ENCODE measurements around the gene TBC1D10A.

The TBC1D10A gene

DNA sequence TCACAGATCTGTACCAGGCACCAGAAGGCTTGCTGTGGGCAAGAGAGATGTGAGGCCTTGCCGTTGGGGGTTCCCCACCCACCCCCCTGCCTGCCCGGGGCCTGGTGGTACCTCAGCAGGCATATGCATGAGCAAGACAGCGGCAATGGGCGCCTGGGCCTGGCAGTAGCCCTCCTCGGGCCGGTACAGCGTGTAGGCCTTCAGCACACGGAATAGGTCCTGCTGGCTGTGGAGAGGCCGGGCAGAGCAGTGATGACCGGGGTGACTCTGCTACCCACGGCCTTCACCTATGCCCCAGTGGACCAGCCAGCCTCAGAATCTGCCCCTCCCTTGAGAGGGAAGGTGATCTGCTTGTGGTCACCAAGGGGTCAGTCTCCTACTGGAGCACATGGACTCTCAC, 31.9 kb downstream of the TBC1D10A start:
- no peak overlapping the region for H3K27ac ChIP-seq (ENCODE audit: poor library complexity, severe bottlenecking)
- no peak overlapping the region for H3K4me3 ChIP-seq (ENCODE audit: severe bottlenecking)
- H3K36me3 ChIP-seq (ENCODE audit: low read depth) = peaks cover 34% of the 10 kb centered on the region
- no peak for DNase-seq (ENCODE audit: low spot score)
- no peak for TF ChIP-seq CTCF (IDR thresholded peaks at IDR 0.05; ENCODE audit: poor library complexity, severe bottlenecking)
- H3K4me1 ChIP-seq (ENCODE audit: insufficient read depth, poor library complexity, severe bottlenecking) = peaks cover 21% of the 10 kb centered on the region
- H3K9me3 ChIP-seq (ENCODE audit: severe bottlenecking) = no peaks in the 10 kb centered on the region
- no peak for ATAC-seq (ENCODE audit: low read depth)
- H3K27me3 ChIP-seq (ENCODE audit: insufficient read depth, poor library complexity, severe bottlenecking) = no peaks in the 10 kb centered on the region

GRCh38 chr22:30294066-30294465, 32.7 kb downstream of the TBC1D10A start:
- TF ChIP-seq CTCF (IDR thresholded peaks at IDR 0.05; ENCODE audit: poor library complexity, severe bottlenecking) = no peak
- Histone ChIP-seq H3K9me3 (ENCODE audit: severe bottlenecking) (no peaks in the 10 kb centered on the region), H3K4me3 (ENCODE audit: severe bottlenecking) (no peak overlapping the region), H3K36me3 (ENCODE audit: low read depth) (peaks cover 27% of the 10 kb centered on the region), H3K27me3 (ENCODE audit: insufficient read depth, poor library complexity, severe bottlenecking) (no peaks in the 10 kb centered on the region), H3K4me1 (ENCODE audit: insufficient read depth, poor library complexity, severe bottlenecking) (peaks cover 21% of the 10 kb centered on the region), H3K27ac (ENCODE audit: poor library complexity, severe bottlenecking) (no peak overlapping the region)
- ATAC-seq (ENCODE audit: low read depth) (no peak), DNase-seq (ENCODE audit: low spot score) (no peak)

DNA sequence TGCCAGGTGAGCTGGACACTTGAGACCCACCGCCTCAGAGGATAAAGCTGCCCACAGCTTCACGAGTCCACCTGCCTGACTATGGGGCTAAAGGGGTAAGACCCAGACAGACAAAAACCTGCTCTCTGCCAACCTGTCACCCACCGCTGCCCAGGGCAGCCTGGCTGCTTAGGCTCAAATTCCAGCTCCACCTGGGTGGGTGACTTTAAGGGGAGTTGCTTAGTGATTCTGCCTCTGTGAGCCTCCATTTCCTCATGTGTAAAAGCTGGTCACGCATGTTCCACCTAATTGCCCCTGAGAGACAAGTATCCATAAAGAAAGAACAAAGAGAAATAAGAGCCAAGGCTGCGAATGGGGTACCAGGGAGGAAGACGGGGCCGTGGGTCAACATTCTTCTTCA, 33.7 kb downstream of the TBC1D10A start:
- Histone ChIP-seq H3K9me3 (ENCODE audit: severe bottlenecking) (no peaks in the 10 kb centered on the region), H3K36me3 (ENCODE audit: low read depth) (peaks cover 24% of the 10 kb centered on the region), H3K4me3 (ENCODE audit: severe bottlenecking) (no peak overlapping the region), H3K4me1 (ENCODE audit: insufficient read depth, poor library complexity, severe bottlenecking) (peaks cover 22% of the 10 kb centered on the region), H3K27me3 (ENCODE audit: insufficient read depth, poor library complexity, severe bottlenecking) (no peaks in the 10 kb centered on the region), H3K27ac (ENCODE audit: poor library complexity, severe bottlenecking) (no peak overlapping the region)
- DNase-seq (ENCODE audit: low spot score) (no peak), ATAC-seq (ENCODE audit: low read depth) (no peak)
- no peak for TF ChIP-seq CTCF (IDR thresholded peaks at IDR 0.05; ENCODE audit: poor library complexity, severe bottlenecking)

- TF ChIP-seq CTCF (IDR thresholded peaks at IDR 0.05; ENCODE audit: poor library complexity, severe bottlenecking) = no peak
- Histone ChIP-seq H3K36me3 (ENCODE audit: low read depth) (peaks cover 17% of the 10 kb centered on the region), H3K27me3 (ENCODE audit: insufficient read depth, poor library complexity, severe bottlenecking) (no peaks in the 10 kb centered on the region), H3K4me1 (ENCODE audit: insufficient read depth, poor library complexity, severe bottlenecking) (peaks cover 22% of the 10 kb centered on the region), H3K27ac (ENCODE audit: poor library complexity, severe bottlenecking) (peak overlapping the region; percentile 79), H3K4me3 (ENCODE audit: severe bottlenecking) (no peak overlapping the region), H3K9me3 (ENCODE audit: severe bottlenecking) (no peaks in the 10 kb centered on the region)
- ATAC-seq (ENCODE audit: low read depth) (no peak), DNase-seq (ENCODE audit: low spot score) (no peak)
These were observed 34.4 kb downstream of the TBC1D10A start for GRCh38 chr22:30292069-30292970.

Data from RWPE2 (cell line).